Left cardiac atrium (tissue), 4 donors: ENCODE results near the gene RPL38. TPM values are rescaled to one million over a fixed set of nuclear protein-coding genes. Genes with fewer than 3 reads are reported as not detected.

Experiments used
- ATAC-seq, 2 donors: fragments of 200-7000 bp; cut with Tn5 transposase; one replicate each; pipeline ENCODE4 v1.9.1; 2020; ENCODE audit warnings: mild to moderate bottlenecking in 2 of 2, moderate library complexity in 2 of 2
- DNase-seq: peaks from one replicate; pipeline ENCODE4 v3.0.0-alpha.2; 2020
- intact Hi-C, 2 donors: fragments of 100-400 bp; cut with DNase I; formaldehyde crosslinking; loops; one replicate each; pipeline versions ENCODE4 v1.14.1 to v1.15.1; 2022 to 2023
- total RNA-seq, 2 donors: library from RNA; stranded (reverse); fragmentation: NEBNext Ultra II Directional; extraction: Animal tissue kit (Norgen Biotek cat#: 25700); gene quantifications; one replicate each; pipeline ENCODE4 v1.2.1, GENCODE V29; 2021
- donor health status: DM: no; HTN: yes; CAD: no.
- donor health status: DM: no; HTN: yes; CAD: no; lungs with severe emphysema.
- donor health status: DM: yes; HTN: yes; CAD: no.
- donor health status: Dilated cardiomyopathy.

The RPL38 gene
- total RNA-seq, 2 donors from 2014 or later: 657 to 709 TPM

- no peak for DNase-seq
- no peak for ATAC-seq
- intact Hi-C loops: loop anchor here in 1 of 2 donors (10.0 kb wide), 1 partner anchor 56 kb away; the partner anchor contains the start of gene DNAI2
These were observed 15.0 kb downstream of the RPL38 start for GRCh38 chr17:74218436-74218835.

- intact Hi-C loops: loop anchor here in 1 of 2 donors (10.0 kb wide), 1 partner anchor 55 kb away; the partner anchor contains the start of gene DNAI2
- ATAC-seq: no peak
- DNase-seq: no peak
These were observed 16.2 kb downstream of the RPL38 start for GRCh38 chr17:74219576-74220133.

GRCh38 chr17:74220219-74220618, 16.7 kb downstream of the RPL38 start:
- ATAC-seq (no peak), DNase-seq (no peak)
- intact Hi-C loops: no loop called here

GRCh38 chr17:74220946-74221818, 17.7 kb downstream of the RPL38 start:
- no peak for ATAC-seq
- no peak for DNase-seq
- intact Hi-C loops: no loop called here

- no peak for ATAC-seq
- intact Hi-C loops: no loop called here
- DNase-seq: no peak
These were observed 18.9 kb downstream of the RPL38 start for GRCh38 chr17:74222399-74222798.

GRCh38 chr17:74223901-74224300, 20.4 kb downstream of the RPL38 start:
- no peak for DNase-seq
- ATAC-seq: no peak
- intact Hi-C loops: no loop called here

- DNase-seq: no peak
- intact Hi-C loops: no loop called here
These were observed 21.7 kb downstream of the RPL38 start for GRCh38 chr17:74224959-74225725.

GRCh38 chr17:74226252-74226651, 22.8 kb downstream of the RPL38 start:
- no peak for ATAC-seq
- no peak for DNase-seq
- intact Hi-C loops: no loop called here

More at GRCh38 chr17:74224959-74225725, 21.7 kb downstream of the RPL38 start:
- no peak for ATAC-seq

- ATAC-seq: no peak
These were observed 24.0 kb downstream of the RPL38 start for GRCh38 chr17:74227271-74228080.

GRCh38 chr17:74228306-74228978, 25.0 kb downstream of the RPL38 start:
- intact Hi-C loops: no loop called here
- DNase-seq (no peak), ATAC-seq (no peak)

More at GRCh38 chr17:74227271-74228080, 24.0 kb downstream of the RPL38 start:
- no peak for DNase-seq
- intact Hi-C loops: no loop called here

GRCh38 chr17:74230896-74231295, 27.4 kb downstream of the RPL38 start:
- DNase-seq: no peak
- intact Hi-C loops: no loop called here
- ATAC-seq: no peak

GRCh38 chr17:74231928-74232907, 28.7 kb downstream of the RPL38 start:
- DNase-seq (no peak), ATAC-seq (no peak)
- intact Hi-C loops: no loop called here

- DNase-seq: no peak
- intact Hi-C loops: no loop called here
- no peak for ATAC-seq
These were observed 30.5 kb downstream of the RPL38 start for GRCh38 chr17:74233937-74234336.

- ATAC-seq: no peak
- intact Hi-C loops: no loop called here
- no peak for DNase-seq
These were observed 31.0 kb downstream of the RPL38 start for GRCh38 chr17:74234486-74234885.

GRCh38 chr17:74235040-74235581, 31.6 kb downstream of the RPL38 start:
- ATAC-seq (peak in 1 of 2 donors; percentile 10), DNase-seq (no peak)
- intact Hi-C loops: no loop called here

- no peak for DNase-seq
- intact Hi-C loops: no loop called here
- ATAC-seq: peak in 1 of 2 donors; percentile 13
These were observed 32.5 kb downstream of the RPL38 start for GRCh38 chr17:74235911-74236371.

GRCh38 chr17:74237321-74237720, 33.8 kb downstream of the RPL38 start:
- ATAC-seq (no peak), DNase-seq (no peak)
- intact Hi-C loops: no loop called here
